ENCODE measurements around the gene IL1A. TPM values are rescaled to one million over a fixed set of nuclear protein-coding genes. Genes with fewer than 3 reads are reported as not detected.

The IL1A gene
- total RNA-seq, 2 donors from 2014 or later, result 0.73 to 1.0 TPM

GRCh38 chr2:112731479-112731878 is 52.8 kb downstream of the IL1A start:
- Mint-ChIP-seq H3K4me3 (no peak overlapping the region), H3K27me3 (ENCODE audit: insufficient read depth) (no peaks in the 10 kb centered on the region), H3K27ac (no peak overlapping the region), H3K4me1 (peaks cover 21% of the 10 kb centered on the region), H3K9me3 (no peaks in the 10 kb centered on the region), H3K36me3 (ENCODE audit: low read depth) (no peaks in the 10 kb centered on the region)
- H3K27ac ChIP-seq (ENCODE audit: low read depth, low read length), result no peak overlapping the region
- WGBS, 2 experiments (ENCODE audit: insufficient coverage in 1 of 2, insufficient read length in 1 of 2), result 97% methylated on average over 2 of the region's 2 CpGs; no CpG with 5 or more reads in 1 of the 2 experiments
- no peak overlapping the region for H3K4me3 ChIP-seq (ENCODE audit: low read length)
- H3K9ac ChIP-seq (ENCODE audit: extremely low read depth, low read length, poor library complexity, severe bottlenecking), result no peak overlapping the region
- no peaks in the 10 kb centered on the region for H3K27me3 ChIP-seq (ENCODE audit: control insufficient read depth, insufficient read depth, low read length, poor library complexity, severe bottlenecking)
- no peaks in the 10 kb centered on the region for H3K9me3 ChIP-seq (ENCODE audit: control insufficient read depth, low read length)
- H3K4me1 ChIP-seq (ENCODE audit: control insufficient read depth, insufficient read depth, low read length), result peaks cover 9% of the 10 kb centered on the region
- TF ChIP-seq, protein P1, sequence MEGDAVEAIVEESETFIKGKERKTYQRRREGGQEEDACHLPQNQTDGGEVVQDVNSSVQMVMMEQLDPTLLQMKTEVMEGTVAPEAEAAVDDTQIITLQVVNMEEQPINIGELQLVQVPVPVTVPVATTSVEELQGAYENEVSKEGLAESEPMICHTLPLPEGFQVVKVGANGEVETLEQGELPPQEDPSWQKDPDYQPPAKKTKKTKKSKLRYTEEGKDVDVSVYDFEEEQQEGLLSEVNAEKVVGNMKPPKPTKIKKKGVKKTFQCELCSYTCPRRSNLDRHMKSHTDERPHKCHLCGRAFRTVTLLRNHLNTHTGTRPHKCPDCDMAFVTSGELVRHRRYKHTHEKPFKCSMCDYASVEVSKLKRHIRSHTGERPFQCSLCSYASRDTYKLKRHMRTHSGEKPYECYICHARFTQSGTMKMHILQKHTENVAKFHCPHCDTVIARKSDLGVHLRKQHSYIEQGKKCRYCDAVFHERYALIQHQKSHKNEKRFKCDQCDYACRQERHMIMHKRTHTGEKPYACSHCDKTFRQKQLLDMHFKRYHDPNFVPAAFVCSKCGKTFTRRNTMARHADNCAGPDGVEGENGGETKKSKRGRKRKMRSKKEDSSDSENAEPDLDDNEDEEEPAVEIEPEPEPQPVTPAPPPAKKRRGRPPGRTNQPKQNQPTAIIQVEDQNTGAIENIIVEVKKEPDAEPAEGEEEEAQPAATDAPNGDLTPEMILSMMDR (conservative IDR thresholded peaks at IDR 0.05), result no peak
- H3K36me3 ChIP-seq (ENCODE audit: control insufficient read depth, insufficient read depth, low read length), result no peaks in the 10 kb centered on the region
- DNase-seq, result no peak

DNA sequence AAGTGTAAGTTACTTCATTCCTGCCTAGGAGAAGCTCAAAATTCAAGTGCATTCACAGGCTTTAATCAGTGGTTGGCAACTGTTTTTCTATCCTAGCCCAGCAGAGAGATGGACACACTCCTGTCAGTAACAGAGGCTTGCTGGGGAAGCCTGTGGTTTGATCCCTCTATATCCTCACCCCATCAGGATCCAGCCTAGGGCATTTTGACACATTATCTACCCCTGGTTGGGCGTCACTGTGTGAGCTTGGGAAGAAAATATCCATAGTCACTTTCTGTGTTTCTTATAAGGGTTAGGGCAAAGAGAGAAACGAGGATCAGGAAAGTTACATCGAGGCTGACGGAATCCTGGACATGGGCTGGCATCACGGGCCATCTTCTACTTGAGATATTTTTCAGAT is 53.5 kb downstream of the IL1A start:
- no peak overlapping the region for H3K4me3 Mint-ChIP-seq
- no peak for DNase-seq
- Histone ChIP-seq H3K4me3 (ENCODE audit: low read length) (no peak overlapping the region), H3K4me1 (ENCODE audit: control insufficient read depth, insufficient read depth, low read length) (peaks cover 9% of the 10 kb centered on the region), H3K9me3 (ENCODE audit: control insufficient read depth, low read length) (no peaks in the 10 kb centered on the region), H3K36me3 (ENCODE audit: control insufficient read depth, insufficient read depth, low read length) (no peaks in the 10 kb centered on the region), H3K27ac (ENCODE audit: low read depth, low read length) (no peak overlapping the region), H3K27me3 (ENCODE audit: control insufficient read depth, insufficient read depth, low read length, poor library complexity, severe bottlenecking) (no peaks in the 10 kb centered on the region), H3K9ac (ENCODE audit: extremely low read depth, low read length, poor library complexity, severe bottlenecking) (no peak overlapping the region)
- H3K36me3 Mint-ChIP-seq (ENCODE audit: low read depth), result no peaks in the 10 kb centered on the region
- no peaks in the 10 kb centered on the region for H3K27me3 Mint-ChIP-seq (ENCODE audit: insufficient read depth)
- TF ChIP-seq, protein P1 (conservative IDR thresholded peaks at IDR 0.05), result no peak
- H3K9me3 Mint-ChIP-seq, result no peaks in the 10 kb centered on the region
- H3K27ac Mint-ChIP-seq, result no peak overlapping the region
- H3K4me1 Mint-ChIP-seq, result peaks cover 22% of the 10 kb centered on the region
- WGBS, 2 experiments (ENCODE audit: insufficient coverage in 1 of 2, insufficient read length in 1 of 2), result 88 to 92% methylated on average over 4 to 5 of the region's 5 CpGs

DNA sequence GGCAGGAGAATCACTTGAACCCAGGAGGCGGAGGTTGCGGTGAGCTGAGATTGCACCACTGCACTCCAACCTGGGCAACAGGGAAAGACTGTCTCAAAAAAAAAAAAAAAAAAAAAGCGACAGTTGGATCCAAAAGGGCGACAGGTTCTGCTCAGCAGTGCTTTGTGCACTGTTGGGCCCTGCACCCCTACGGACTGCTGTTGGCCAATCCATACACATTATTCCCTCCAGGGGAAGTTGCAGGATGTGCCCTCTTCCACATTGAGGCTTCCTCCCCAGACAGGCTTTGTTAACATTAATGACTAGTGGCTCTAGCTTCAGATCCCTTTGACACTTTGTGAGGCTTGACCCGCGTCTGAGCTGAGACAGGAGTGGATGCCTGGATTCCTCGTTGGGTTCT is 54.1 kb downstream of the IL1A start:
- no peaks in the 10 kb centered on the region for H3K9me3 Mint-ChIP-seq

More for the DNA sequence above, 54.1 kb downstream of the IL1A start:
- Histone ChIP-seq H3K9me3 (ENCODE audit: control insufficient read depth, low read length) (no peaks in the 10 kb centered on the region), H3K9ac (ENCODE audit: extremely low read depth, low read length, poor library complexity, severe bottlenecking) (no peak overlapping the region), H3K36me3 (ENCODE audit: control insufficient read depth, insufficient read depth, low read length) (no peaks in the 10 kb centered on the region), H3K4me1 (ENCODE audit: control insufficient read depth, insufficient read depth, low read length) (peaks cover 9% of the 10 kb centered on the region), H3K4me3 (ENCODE audit: low read length) (no peak overlapping the region), H3K27me3 (ENCODE audit: control insufficient read depth, insufficient read depth, low read length, poor library complexity, severe bottlenecking) (no peaks in the 10 kb centered on the region), H3K27ac (ENCODE audit: low read depth, low read length) (no peak overlapping the region)
- Mint-ChIP-seq H3K27ac (no peak overlapping the region), H3K4me3 (no peak overlapping the region), H3K27me3 (ENCODE audit: insufficient read depth) (no peaks in the 10 kb centered on the region), H3K4me1 (peaks cover 22% of the 10 kb centered on the region), H3K36me3 (ENCODE audit: low read depth) (no peaks in the 10 kb centered on the region)
- DNase-seq, result no peak
- TF ChIP-seq, protein P1 (conservative IDR thresholded peaks at IDR 0.05), result no peak
- 86 to 87% methylated on average over 5 to 8 of the region's 8 CpGs for WGBS, 2 experiments (ENCODE audit: insufficient coverage in 1 of 2, insufficient read length in 1 of 2)

Data from endodermal cell (in vitro differentiated cells).